Activated CD8-positive, alpha-beta memory T cell treated with anti-CD3 and anti-CD28 coated beads, Interleukin-2, amount 50 U/mL, for 48 hours (primary cell): Measurements from ENCODE around the gene LSAMP.

Experiments used
- DNase-seq: peaks from one replicate; pipeline ENCODE4 v3.0.0-alpha.2; 2020

The LSAMP gene

DNA sequence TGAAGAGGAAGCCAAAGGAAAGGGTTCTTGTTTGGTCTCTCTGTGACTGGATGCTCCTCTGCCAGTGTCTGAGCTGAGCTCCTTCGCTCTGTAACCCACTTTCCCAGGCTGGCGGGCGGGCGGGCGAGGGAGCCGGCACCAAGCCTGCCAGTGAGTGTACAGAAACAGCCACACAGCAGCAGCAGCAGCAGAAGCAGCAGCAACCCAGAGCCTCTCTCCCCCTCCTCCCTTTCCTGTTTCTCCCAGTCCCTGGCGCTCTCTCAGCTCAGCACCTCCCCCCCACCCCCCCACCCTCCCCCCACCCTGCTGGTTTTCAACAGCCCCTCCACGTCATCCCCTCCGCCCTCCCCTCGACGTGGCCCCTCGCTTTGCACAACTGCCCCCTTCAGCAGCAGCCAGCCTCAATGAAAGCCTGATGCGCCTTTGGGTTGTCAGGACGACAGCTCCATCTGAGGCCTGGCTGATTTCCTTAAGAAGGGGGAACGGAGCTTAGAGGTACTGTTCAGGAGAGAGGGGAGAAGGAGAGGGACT is at the start of gene LSAMP:
Gene LSAMP (minus strand): TSS at position 177 of the 531 bp plus-strand sequence.
- no peak for DNase-seq

DNA sequence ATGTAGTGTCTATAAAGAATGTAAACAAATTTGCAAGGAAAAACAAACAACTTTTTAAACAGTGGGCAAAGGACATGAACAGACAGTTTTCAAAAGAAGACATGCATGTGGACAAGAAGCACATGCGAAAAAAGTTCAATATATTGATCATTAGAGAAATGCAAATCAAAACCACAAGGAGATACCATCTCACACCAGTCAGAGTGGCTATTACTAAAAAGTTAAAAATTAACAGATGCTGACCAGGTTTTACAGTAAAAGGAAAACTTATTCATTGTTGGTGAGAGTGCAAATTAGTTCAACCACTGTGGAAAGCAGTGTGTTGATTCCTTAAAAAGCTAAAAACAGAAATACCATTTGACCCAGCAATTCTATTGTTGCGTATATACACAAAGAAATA is 47.1 kb upstream of the LSAMP start:
- DNase-seq: no peak

DNA sequence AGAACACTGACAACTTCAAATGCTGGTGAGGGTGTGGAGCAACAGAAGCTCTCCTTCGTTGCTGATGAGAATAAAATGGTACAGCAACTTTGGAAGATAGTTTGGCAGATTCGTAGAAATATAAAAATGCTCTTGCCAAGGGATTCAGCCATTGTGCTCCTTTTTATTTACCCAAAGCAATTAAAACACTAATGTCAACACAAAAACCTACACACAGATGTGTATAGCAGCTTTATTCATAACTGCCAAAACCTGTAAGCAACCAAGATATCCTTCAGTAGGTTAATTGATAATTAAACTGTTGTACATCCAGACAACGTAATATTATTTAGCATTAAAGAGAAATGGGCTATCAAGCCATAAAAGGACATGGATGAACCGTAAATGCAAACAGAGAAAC is 37.8 kb upstream of the LSAMP start:
- no peak for DNase-seq

DNA sequence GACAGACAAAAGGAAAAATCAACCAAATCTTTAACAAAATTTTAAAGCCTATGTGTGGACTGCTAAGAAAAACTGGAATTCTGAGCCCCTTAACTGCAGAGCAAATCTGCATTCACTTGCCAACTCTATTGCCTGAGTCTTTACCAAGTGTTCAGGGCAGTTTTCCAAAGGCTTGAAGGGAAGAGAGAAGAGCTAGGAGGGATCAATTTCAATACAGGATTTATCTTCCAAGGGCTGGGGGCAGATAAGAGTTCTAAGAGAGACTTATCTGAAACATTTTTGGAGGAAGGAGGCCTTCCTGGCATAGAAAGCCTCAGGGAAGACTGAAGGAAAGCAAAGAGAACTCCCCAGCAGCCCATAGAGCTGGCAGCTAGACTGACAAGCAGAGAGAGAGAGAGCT is 31.4 kb upstream of the LSAMP start:
- DNase-seq: no peak

DNA sequence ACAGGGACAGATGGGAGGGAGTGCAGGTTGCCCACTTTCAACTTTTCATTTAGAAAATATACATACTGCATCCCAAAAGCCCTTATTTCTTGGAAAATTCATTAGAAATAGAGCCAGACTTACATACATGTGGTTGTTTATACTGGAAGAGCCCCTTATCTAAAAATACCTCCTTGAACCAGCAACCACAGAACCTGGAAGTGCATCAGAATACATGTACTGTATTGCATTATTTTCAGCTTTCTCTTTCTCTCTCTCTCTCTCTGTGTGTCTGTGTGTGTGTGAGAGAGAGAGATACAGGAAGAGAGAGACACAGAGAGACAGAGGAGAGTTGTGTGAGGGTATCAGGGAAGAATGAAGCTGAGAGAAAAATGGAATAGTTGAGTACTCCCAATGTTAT is 29.5 kb upstream of the LSAMP start:
- no peak for DNase-seq

DNA sequence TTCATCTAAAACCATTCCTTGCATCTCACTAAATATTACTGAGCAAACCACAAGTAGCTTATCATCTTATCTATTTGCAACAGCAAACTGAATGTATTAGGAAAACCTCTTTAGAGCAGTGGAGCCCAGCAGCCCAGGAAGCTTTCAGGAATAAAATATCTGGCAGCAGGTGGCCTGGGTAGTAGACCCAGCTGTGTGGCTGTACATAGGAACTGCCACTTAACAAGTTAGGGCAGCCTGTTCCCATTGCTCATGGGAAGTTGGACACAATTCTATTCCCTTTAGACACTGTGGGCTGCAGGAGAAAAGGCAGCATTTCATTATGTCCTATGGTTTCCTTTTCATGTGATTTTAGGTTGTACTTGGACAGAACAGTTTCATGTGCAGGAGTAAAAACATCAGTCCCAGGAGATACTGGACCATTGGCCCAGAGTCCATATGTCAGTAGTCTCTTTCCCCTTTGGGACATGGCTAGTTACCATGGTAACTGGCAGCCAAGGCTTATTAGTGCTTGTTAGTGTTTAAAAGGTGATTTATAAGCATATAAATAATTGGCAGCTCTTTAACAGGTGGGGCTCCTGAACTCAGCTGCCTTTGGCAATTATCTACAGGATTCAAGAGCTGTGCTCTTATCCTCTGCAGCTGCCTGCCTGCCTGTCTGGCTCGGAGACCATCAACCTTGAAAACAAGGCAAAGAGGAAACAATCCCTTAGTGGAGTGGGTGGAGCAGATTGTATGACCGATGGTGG is 28.9 kb upstream of the LSAMP start:
- DNase-seq: no peak

DNA sequence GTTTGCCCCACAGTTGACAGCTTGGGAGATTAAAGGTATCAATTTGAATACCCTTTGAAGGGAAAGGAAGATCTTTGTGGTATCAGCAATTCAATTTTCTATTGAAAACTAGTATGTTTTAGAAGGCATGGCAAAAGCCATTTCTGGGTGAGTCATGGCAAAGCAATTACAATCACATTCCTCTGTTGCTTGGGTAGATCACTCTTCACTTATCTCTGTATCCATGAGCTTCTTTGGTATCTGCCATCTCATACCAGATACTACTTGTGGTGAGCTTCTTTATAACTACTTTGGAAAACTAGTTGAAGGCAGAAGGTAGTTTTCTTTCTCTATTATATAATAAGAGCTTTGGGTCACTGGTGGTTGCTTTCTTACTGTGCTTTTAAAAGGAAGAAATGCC is 28.3 kb upstream of the LSAMP start:
- DNase-seq: no peak

DNA sequence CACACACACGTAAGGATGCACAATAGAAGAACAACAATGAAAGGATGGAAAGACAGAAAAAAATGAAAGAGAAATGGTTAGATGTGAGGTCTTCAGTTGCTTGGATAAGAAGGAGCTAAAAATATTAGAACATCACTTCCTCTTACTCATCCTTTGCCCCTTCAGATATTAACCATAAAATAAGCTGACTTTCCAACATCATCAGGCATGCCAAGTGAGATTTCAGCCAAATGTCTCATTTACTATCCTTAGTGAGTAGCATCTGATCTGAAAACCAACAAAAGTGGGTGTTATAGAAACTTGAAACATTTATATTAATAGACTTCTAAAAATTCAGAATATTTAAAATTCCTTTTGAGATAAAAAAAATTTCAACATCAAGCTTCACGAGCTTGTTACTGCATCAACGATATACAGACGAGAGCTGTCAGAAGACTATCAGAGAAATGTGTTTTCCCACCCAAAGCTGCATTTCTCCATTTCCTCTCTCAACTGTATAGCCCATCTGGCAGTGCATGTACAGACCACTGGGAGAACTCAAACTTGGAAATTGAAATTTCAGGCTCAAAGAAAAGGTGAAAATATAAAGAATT is 25.4 kb upstream of the LSAMP start:
- no peak for DNase-seq

DNA sequence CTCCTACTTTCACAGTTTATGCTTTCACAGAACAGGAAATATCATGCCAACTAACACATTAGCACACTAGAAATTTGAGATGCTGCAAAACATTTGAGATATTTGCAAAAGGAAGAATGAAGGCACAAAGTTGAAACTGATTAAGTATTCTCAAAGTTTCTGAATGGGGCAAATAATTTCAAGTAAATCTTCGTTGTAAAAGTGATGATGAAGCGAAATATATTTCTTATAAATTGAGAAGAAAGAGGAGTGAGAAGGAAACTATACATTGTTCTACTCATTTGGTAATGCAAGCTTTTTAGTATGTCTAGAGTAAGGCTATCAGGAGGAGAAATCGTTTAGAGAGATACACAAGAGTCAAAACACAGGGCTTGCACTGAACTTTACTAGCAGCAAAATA is 24.3 kb upstream of the LSAMP start:
- no peak for DNase-seq

DNA sequence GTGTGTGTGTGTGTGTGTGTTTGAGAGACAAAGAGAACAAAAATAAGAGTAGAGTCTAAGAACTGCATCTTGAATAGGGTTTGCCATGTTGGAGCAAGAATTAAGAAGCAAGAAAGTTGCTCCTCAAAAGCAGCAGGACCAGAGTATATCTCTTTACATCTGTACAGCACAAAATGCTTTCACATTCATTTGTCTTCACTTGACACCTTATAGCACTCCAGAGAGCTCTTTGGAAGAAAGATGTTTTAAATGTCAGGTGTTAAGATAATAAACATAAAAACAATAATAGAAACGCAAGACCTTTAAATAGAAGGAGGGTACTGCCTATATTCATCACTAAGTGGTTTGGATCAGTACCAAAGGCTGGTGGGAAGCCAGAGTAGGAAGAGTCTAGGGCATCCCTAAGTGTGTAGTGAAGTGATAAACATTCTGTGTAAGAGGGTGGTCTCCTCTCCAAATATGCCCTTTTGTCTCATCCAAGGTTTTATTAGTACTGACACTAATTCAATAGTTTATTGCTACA is 19.1 kb upstream of the LSAMP start:
- DNase-seq: no peak

DNA sequence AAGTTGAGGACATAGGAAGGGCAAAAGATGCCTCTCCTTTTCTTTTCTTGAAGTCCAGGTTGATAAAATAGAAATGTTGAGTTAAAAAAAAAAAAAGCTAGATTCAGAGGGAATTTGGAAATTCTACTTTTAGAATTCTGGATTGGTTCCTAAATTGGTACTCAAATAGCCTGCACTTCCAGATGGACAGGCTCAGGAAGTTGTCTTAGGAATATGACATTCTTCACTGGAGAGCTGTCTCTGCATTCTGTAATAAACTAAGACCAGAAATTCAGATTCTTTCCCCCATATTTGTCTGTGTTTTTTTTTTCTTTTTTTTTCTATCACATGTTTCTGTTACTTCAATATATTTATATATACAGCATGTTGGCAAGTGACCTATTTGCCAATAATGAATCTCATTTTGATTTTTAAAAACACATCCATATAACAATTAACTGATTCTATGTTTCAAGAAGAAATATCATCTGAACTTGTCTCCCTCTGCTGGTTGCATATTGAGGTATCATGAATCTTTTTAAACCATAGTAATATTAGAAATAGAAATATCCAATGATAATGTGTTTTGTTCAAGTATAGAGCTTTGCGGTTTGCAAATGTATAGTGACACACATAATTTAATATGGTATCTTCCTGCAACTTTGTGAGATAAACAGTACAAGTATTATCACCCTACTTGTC is 8.5 kb upstream of the LSAMP start:
- DNase-seq: no peak

DNA sequence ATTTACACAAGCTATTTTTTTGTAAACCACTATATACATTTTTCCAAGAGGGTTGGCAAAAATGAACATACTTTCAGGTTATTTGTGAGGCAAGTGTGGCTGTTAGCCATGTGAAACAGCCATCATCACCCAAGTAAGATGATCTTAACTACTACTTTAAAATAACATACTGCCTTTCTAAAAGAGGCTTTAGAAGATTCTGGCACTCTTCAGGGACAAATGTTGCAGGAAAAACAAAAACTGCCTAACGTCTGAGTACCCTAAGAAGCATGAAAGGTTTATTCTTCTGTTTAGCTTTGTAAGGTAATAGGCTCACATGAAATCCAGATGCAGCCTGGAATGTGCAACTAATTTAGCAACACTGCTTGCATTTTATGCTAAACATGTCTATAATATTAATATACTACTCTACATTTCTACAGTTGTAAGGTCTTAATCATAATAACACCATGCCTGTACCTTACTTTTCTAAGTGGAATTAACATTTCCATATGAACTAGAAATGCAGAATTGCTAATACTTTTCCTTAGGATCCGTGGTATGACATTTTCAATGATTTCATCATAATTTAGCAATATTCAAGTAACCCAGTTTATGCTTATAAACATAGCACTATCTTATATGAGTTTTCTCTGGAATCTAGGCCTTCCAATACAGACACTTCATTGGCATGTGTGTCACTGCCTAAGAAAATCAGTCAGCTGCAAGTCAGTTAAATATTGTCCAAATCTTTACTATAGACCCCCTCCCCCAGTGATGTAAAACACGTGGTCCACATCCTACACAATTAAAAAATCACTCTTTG is 4.5 kb upstream of the LSAMP start:
- DNase-seq: no peak

DNA sequence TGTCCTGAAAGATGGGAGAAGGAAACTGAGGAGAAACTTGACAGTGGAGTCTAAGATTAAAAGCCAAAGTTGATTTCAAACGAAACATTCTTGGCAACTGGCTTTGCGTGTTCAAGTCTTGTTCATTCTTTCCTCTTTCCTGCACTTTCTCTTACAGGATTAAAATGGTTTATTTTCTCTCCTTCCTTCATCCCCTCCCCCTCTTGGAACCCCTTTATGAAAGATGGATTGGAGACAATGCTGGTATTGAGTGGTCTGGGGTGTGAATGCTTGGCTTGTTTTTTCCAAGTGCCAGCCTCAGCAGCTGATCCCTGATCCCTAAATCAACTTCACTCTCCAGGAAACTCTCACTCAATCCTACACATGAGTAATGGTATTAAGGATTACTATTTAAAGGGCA is 703 bp upstream of the LSAMP start:
- DNase-seq: no peak

DNA sequence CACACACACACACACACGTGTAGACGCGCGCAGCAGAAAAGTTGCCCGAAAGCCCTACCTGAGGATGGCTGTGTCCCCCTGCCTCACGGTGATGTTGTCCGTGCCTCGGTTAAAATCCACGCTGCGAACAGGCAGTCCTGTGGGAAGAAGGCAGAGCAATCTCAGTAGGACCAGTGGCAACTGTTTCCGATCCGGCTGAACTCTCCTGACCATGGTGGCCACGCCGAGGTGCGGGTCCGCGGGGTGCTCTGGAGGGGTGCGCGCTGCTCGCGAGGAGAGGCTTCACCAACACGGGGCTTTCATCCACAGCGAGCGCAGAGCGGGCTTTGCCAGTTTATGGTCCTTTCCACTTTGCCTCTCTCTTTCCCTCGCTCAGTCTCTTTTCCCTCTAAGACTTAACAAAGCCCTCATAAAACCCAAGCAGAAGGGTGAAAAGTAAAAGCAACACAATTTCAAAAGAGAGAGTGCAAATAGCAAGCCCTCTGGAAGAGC is 422 bp downstream of the LSAMP start:
- no peak for DNase-seq

DNA sequence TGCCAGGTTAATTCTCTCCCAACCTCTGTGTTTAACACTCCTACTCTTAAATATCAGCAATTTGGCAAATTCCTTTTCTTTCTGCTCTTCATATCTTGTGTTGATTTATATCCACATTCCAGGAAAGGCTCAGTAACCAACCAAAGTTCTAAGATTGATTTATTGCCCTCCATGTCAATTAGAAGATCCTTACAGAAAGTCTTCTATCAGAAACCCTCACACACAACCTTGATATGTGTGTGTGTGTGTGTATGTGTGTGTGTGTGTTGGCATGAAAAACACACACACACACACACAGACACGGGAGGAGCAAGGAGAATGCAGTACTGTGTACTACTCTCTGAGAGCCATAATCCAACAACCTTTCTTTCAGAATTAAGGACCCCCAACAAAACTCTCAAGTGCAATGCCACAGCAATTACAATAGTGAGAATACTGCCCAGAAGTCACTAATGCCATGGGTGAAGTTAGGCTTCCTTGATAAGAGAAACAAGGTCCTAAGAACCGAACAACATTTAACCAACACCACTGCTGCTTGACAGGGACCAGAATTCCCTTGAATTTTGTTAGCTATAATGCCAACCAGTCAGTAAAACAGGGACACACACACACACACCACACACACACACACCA is 1.1 kb downstream of the LSAMP start:
- no peak for DNase-seq

DNA sequence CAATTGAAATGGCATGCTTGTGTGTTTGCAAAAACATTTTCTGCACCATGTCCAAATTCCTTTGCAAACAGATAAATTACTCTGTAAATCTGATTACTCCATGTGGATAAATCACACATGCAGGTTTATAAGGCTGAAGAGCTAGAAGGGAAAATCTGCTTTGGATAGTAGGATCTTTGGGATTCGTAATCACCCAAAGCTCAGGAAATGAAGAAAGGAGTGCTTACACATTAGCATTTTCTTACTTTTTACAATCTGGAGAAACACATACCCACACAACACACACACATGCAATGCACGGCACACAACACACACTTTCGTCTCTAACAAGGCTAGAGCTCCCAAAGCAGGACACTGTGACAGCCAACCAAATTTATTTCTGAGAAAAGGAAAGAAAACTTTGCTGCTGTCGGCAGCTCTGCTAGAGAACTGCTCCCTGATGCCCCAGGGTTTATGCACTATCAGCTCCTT is 2.1 kb downstream of the LSAMP start:
- no peak for DNase-seq

DNA sequence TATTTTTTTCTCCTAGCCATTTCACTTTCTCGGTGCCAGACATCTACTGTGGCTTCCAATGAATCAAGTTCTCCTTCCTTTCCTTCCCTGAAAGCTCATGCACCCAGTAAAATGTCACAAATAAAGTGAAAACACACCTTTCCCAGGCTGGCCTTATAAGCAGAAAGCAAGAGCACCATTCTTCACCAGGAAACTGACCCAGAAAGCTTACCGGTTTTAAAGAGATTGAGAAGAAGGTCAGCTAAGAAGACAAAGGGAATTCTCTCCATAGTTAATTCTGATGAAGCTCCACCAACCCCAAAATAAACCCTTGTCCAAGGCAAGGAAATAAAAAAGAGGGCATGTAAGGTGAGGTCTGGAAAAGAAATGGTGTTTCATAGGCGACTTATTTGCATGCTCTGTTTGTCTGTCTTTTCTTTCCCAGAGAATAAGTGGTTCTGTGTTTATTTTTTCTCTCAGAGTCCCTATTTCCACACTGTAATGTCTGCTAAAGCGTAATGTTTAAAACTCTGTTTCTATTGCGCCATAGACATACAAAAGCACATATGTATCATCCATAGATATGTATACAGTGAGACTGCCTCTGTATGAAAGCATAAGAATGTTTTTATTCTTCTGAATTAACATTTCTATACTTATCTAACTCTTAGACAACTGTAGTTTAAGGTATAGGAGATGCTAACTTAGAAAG is 2.8 kb downstream of the LSAMP start:
- no peak for DNase-seq

DNA sequence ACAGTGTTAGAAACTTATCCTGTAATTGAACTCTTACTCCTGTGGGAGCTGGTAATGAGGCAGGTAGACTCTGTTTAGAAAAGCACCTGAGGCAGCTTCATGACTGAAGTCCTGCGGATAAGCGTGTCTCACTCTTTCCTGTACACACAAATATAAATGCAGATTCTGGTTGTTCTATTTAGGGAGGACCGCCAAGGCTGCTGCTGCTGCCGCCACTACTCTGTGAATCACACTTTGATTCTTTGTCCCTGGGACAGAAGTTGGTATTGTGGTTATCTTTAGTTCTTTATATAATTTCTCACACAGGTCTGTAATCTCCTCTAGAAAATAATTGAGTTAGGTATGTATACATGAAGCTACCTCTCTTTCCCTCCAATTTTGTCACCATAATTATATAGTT is 3.6 kb downstream of the LSAMP start:
- DNase-seq: no peak

DNA sequence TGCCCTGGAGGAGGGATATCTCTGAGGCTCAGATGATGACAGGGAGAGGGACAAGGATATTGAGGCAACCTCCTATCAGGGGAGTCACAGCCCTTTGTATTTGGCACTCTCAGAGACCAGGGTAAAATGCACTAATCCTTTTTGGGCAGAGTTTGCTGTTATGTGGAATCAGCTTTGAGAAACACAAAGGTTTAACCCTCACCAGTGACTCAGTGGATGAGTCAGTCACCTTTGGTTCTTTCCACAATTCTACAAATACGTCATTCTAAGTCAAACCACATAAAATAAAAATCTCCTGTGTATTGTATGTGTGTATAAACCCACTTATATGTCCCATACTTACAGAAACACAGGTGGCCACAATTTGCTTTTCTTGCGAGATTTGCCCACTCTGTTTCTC is 5.1 kb downstream of the LSAMP start:
- no peak for DNase-seq

DNA sequence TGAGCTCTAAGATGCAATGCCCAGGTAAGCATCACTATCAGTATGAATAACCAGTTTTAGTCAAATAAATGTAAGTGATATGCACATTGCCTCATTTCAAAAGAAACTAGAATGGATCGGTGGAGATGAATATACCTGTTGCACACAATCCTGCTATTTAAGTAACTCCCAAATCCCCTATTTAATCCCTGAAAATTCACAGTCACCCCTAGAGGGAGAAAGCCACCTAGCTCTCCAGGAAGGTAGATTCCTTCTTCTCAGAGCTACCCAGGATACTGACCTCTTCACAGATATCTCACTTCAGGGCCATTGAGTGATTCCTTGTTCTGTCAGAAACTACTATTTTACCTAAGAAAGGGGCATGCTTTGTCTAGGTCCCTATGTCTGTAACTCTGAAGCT is 11.7 kb downstream of the LSAMP start:
- no peak for DNase-seq

DNA sequence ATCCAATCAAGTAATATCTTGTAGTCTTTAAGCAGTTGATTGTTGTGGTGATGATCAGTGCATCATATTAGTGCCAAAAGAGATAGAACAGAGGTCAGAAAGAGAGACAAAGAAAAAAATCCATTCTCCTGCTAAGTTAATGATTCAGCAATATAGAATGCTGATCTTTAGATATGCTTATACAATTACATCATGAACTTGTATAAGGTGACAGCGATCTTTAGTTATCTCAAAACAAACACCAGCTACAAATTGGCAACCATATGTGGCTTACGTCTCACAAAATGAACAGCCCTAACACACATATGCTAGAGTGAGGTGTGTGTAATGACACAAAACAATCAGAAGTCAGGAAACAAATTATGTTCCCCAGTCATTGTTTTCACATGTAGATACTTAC is 12.5 kb downstream of the LSAMP start:
- no peak for DNase-seq
